Stimulated activated CD4-positive, alpha-beta T cell treated with anti-CD3 and anti-CD28 coated beads, Interleukin-15, amount 100 ng/mL, for 48 hours (primary cell): ENCODE measurements around the gene UTP18.
"Not testable (repeated sequence)": the region's sequence is repeated elsewhere in the genome, so short reads cannot be mapped to it uniquely, and the experiment has no call there.

Source experiments
- DNase-seq, 2 donors: peaks; one replicate each; pipeline ENCODE4 v3.0.0-alpha.2; 2020; ENCODE audit warnings: low read depth in 2 of 2

Gene UTP18

GRCh38 chr17:51330861-51331503, 70.6 kb downstream of the UTP18 start:
- not testable (repeated sequence) for DNase-seq

GRCh38 chr17:51335006-51335590, 74.8 kb downstream of the UTP18 start:
- no peak for DNase-seq

GRCh38 chr17:51335883-51336822, 75.8 kb downstream of the UTP18 start:
- no peak for DNase-seq

- DNase-seq = no peak
These were observed 81.1 kb downstream of the UTP18 start for GRCh38 chr17:51341457-51341856.

- DNase-seq = no peak
These were observed 81.9 kb downstream of the UTP18 start for GRCh38 chr17:51342257-51342656.

- DNase-seq = no peak
These were observed 84.2 kb downstream of the UTP18 start for GRCh38 chr17:51344532-51344931.

GRCh38 chr17:51346218-51346982, 86.1 kb downstream of the UTP18 start:
- no peak for DNase-seq
